Hepatic stellate cell (primary cell): ENCODE measurements around the gene ST7L.
A peak's percentile ranks its signal among the peaks of the same experiment; 100 is the strongest.

ENCODE experiments used
- DNase-seq: peaks from one replicate; pipeline ENCODE4 v3.0.0; 2011; ENCODE audit warnings: low spot score

The ST7L gene

DNA sequence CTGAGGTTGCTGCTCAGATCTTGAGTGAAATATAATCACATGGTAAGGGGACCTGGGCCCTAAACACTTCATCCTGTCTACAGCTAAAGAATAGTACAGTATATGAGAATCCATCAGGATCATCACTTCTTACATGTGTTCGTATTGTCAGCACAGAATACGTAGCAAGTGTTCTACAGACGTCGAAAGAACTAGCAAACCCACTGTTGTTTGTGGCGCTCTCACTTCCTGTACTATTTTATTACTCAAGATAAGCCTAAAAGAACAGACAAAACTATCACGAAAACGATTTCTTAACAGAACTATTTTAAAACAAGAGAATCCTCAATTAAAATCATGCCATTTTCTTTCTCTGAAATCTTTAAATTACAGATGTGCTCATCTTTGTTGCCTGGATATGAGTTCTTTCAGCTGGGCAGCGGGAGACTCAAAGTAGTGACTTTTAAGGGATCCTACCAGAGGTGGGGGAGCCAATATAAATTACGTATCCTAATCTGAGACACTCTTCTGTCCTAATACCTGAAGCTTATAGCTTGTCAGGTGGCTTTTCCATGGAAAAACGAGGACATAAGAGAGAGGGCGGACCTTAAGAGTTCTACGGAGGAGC, 724 bp downstream of the ST7L start:
- DNase-seq, result no peak

DNA sequence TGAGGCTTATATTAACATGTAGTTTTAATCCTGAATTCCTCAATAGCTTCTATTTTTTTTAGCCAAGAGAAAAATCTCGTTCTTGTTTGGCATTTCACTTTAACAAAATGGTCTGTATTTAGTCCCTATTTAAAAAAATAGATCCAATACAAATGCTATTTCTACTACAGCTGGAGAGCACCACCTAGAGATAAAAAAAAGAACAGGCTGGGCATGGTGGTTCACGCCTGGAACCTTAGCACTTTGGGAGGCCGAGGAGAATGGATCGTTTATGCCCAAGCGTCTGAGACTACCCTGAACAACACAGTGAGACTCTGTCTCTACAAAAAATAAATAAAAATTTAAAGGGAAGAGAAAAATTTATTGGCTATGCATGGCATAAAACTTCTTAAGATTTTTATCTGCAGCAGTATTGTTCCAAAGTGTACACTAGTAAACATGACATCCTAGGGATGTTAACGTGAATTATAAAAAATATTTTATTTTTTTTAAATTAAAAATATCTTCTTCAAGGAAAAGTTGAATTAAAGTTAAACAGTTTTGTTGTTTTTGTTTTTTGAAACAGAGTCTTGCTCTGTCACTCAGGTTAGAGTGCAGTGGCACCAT, 4.4 kb downstream of the ST7L start:
- no peak for DNase-seq

DNA sequence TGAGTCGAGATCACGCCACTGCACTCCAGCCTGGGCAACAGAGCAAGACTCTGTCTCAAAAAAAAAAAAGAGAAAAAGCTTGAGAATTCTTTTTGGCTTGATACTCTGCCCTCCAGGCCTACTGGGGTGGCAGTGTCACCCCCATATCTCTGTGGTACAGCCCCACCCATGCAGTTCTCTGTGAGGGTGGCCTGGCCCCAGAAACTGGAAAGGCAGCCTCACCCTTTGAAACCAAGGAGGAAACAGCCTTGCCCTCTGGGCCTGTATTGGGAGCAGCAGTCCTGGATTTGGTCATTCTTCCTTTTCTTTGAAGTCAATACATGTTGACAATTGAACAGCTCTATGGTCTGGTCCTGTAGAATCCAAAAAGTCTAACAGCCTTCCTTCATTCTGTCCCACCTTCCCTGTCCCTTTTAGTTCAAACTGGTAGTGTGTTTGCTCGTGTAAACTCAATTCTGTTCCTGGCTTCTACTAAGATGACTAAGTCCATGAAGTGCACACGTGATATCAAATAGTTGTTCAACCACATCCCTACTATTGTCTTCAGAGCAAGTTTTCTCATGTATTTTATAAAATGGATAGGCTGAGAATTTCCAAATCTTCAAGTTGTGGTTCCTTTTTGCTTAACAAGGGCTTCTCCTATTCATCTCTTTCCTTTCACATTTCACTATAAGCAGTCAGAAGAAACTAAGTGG, 13.2 kb downstream of the ST7L start:
- no peak for DNase-seq

DNA sequence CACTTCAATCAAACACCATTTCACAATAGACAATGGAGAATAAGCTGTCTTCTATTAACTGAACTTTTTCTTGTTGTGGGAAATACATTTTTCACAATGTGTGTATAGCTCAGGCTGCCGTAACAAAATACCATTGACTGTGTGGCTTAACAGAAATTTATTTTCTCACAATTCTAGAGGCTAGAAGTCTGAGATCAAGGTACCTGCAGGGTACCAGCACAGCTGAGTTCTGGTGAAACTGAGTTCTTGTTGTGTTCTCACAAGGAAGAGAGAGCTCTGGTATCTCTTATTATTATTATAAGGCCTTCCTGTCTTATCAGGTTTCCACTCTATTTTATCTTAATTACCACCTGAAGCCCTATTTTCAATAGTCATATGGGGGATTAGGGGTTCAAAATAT, 15.4 kb downstream of the ST7L start:
- no peak for DNase-seq

DNA sequence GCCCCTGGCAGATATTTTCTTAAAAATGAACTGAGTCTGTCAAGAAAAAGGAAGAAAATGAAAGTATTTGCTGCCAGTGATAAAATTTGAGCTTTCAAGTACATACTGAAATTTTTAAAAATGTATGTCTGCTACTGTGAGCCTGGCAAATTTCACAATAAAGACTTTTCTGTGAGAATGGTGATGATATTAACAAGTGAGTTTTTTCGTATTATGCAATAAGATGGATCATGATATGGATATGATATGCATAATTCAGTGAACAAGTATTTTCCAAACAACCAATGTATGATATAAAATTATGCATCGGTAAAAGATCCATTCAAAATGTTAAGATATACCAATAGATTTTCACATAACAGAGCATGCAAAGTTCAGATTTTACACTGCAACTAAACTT, 15.9 kb downstream of the ST7L start:
- DNase-seq, result no peak

DNA sequence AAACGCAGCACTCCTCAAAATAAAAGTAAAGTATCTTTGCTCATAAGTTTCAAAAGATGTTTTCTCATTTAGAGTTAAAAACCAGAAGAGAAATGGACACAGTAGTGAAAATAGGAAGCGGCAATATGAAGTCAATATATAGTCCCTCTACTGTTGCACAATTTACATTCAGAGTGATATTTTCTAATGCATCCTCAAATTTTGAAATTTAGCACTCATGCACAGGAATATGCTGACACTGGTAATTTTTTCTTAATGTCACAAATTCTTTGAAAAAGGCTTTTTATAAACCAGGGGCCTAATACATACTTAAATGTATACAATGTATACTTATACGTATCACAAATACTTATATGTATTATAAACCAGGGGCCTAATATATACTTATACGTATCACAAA, 19.5 kb downstream of the ST7L start:
- DNase-seq, result no peak

DNA sequence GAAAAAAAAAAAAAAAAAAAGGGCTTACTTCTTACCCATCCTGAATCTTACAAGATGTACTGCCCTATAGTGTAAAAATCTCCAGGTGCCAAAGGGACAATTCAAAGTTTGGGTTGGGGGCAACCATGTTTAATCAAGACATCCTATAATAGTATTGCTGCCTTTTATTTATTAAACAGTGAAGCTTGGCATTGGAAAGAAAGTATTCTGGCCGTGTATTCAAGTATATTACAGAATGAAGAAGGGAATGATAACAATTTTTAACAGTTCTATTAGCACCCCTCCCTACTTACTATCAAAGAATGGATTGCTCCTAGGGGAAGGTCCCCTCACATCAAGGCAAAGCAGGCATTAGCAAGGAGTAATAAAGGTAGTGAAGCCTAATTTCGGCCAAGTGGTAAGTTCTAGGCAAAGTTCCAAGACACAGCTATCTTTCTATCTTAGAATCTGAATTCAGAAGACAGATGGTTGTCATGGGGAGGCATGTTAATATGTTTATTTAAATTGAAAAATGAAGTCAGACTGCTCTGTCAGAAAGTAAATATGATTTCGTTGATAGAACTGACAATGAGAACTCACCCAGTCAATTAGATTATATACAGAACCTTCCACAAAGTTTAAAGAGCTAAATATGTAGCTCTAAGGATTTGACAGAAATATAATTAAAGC, 24.6 kb downstream of the ST7L start:
- no peak for DNase-seq

DNA sequence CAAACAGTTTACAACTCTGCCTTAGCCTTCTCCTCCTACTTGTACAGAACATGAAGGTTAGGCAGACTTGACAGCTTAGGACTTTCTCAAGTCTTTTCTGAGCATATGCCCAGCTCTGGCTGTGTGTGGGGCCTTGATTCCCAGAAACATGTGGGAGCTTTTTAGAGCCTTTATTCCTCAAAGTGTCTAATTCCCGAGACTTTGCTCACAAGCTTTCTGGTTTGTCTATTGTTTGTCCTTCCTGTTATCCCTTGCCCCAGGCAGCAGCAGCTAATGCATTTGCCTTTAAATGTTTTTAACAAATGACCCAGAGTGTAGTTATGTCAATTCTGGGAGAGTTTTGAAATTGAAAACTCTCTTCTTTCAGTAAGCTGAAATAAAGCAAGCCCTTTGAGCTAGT, 29.2 kb downstream of the ST7L start:
- DNase-seq, result no peak

DNA sequence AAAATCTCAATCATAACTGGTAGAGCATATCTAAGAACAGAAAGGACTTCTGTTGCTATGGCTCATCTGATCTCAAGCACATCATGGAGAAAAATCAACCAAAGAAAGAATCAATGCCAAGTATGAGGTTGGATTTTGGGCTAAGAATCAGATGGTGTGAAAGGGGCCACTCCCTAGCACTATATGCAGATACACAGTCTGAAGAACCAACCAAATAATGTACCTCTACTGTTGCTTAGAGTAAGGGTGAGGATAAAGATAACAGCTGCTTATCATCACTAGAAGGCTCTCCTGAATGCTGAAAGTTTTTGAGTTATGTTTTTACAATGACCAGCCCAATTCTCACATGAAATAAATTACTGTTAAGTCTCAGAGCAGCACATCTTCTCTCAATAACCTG, 35.6 kb downstream of the ST7L start:
- no peak for DNase-seq

DNA sequence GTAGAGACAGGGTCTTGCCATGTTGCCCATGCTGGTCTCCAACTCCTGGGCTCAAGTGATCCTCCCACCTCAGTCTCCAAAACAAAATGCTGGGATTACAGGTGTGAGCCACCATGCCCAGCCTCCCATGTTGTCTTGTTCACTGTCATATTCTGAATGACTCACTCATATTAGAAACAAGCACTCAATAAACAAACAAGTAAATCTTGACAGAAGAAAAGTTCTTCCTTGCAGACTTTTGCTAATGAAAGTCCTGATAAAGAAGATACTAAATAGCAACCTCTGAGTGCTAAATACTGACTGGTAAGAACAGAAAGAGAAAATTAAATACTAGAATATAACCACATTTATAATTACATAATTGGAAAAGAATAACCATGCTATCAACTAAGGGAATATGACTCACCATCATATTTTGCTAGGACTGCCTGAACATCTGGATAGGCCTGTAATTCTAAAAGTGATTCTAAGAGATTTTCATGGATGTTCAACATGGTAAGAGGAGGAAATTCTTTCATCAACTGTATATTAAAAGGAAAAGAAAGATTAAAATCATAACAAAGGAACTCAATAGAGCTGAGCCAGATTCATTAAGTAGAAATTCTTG, 37.3 kb downstream of the ST7L start:
- no peak for DNase-seq

DNA sequence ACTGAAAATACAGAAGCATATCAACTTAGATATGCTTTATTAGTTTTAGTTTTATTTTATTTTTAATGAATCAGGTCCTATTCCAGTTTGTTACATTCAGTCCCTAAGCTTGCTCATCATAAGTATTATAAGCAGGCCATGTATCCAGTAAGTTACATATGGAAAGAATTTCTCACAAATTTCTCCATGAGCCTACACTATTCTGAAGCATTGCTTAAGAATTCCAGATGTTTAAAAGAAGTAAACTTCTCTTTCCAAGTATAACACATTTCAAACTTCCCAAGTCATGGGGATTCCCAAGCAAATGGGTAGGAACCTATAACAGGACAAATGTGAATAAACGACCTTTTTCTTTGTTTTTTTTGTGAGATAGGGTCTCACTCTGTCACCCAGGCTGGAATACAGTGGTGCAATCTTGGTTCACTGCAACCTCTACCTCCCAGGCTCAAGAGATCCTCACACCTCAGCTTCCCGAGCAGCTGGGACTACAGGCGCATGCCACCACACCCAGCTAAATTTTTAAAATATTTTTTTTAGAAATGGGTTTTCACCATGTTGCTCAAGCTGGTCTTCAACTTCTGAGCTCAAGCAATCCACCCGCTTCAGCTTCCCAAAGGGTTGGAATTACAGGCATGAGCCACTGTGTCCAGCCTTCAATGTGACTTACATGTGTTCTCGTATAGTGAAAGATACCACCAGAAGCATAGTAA, 39.0 kb downstream of the ST7L start:
- no peak for DNase-seq

DNA sequence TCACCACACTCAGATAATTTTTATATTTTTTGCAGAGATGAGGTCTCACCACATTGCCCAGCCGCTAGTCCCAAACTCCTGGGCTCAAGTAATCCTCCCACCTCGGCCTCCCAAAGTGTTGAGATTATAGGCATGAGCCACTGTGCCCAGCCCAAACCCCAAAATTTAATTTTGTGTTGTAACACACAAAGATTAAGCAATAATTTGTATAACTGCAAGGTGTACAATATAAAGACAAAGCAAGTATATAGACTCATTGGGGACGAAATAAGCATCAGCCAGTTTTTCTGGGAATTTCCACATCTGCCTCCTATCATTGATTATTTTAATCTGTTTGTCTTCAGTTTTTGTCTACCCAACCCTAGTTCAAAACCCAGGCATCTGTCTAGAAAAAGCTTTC, 42.7 kb downstream of the ST7L start:
- no peak for DNase-seq

DNA sequence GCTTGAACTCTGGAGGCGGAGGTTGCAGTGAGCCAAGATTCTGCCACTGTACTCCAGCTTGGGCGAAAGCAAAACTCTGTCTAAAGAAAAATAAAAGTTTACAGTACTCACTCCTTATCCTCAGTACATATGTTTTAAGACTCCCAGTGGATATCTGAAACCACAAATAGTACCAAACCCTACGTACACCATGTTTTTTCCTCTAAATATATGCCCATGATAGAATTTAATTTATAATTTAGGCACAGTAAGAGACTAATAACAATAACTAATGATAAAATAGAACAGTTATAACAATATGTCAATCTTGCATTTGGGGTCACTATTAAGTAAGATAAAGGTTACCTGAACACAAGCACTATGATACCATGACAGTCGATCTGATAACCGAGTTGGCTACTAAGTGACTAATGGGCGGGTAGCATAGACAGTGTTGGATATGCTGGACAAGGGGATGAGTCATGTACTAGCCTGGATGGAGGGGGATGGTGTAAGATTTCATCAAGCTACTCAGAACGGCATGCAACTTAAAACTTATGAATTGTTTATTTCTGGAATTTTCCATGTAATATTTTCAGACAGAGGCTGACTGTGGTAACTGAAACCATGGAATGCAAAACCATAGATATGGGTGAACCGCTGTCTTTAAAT, 43.7 kb downstream of the ST7L start:
- peak; percentile 69 for DNase-seq

DNA sequence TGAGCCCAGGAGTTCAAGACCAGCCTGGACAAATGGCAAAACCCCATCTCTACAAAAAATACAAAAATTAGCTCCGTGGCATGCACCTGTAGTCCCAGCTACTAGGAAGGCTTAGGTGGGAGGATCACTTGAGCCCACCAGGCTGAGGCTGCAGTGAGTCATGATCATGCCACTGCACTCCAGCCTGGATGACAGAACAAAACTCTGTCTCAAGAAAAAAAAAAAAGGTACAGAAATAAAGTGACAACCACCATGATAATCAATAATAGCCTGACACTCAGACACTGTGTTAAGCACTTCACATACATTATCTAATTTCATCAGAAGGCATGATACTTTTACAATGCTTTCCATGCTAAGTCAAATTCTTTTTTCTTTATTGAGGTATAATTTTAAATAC, 53.1 kb downstream of the ST7L start:
- no peak for DNase-seq

DNA sequence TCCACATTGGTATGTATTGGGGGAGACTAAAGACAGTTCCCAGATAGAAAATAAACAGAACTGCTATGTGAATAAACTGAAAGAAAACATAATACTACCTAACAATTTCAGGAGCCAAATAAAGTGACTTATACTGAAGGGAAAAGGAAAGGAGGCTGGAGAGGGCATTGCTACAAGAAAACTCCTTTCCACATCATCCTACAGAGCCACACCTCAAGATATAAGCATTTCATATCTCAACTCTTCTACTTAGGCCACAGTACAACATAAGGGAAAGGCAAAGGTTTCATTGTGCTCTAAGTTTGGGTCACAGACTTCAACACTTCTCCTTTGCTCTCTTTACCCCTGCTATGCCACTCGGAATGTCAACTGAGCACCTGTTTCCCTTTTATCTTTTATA, 54.9 kb downstream of the ST7L start:
- DNase-seq, result no peak

DNA sequence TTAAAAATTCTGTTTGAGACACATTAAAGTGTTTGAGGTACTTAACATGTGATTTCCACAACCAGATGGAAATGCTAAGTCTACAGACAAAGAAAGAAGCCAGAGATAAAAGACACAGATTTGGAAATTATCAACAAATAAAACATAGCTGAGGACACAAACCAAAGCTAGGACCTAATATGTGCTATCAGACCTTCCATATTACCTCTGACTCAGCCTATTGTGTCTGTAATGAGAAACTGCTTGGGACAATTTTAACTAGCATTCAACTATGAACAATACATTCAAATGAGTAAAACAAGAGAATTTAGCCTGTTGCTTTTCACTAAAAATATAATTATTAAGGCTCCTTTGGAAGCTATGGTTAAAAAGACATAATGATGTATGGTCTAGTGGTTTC, 55.6 kb downstream of the ST7L start:
- no peak for DNase-seq

DNA sequence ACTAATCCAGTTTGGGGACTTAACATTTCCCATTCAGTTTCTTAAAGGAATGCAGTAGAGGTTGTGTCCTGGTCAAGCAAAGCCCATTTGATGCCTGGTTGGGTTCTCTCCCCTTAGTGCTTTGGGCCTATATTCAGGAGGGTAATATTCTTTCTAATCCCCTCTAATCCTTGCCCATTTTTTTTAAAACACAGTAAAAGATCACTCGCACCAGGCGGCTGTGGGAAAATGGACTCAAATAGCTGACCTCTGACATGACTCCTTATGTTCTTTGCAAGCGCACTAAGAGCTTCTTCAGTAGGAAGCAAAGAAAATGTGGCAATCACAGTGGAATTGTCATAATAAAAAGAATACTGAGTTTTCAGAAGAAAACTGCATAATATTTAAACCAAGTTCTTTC, 60.3 kb downstream of the ST7L start:
- DNase-seq, result no peak

DNA sequence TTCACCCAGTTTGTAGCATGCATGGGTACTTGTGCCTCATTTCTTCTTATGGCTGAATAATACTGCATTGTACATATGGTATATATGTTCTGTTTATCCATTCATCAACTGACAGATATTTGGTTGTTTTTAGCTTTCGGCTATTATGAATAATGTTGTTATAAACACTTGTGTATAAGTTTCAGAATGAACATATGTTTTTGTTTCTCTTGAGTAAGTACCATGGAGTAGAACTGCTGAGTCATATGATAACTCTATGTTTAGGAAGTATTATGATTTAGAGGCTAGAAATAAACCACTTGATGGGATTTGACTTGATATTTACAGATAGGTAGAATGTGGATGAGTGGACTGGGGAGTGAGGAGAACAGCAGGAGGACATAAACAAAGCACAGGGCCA, 61.6 kb downstream of the ST7L start:
- no peak for DNase-seq

DNA sequence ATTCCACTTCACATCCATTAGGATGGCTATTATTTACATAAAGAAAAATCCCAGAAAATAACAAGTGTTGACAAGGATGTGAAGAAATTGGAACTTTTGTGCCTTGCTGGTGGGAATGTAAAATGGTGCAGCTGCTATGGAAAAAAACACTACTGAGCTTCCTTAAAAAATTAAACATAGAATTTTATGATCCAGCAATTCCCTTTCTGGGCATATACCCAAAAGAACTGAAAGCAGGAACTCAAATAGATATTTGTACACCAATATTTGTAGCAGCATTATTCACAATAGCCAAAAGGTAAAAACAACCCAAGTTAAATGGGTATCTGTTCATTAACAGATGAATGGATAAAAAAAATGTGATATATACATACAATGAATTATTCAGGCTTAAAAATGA, 64.5 kb downstream of the ST7L start:
- DNase-seq, result no peak

DNA sequence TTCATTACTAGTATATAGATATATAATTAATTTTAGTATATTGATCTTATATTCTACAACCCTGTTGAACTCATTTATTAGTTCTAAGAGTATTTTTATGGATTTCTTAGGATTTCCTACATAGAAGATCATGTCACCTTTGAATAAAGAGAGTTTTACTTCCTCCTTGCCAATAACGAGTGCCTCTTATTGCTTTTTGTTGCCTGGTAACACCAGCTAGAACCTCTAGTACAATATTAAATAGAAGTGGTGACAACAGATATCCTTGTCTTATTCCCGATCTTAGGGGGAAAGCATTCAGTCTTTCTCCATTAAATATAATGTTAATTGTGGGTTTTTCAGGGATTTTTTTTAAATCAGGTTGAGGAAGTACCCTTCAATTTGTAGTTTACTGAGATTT, 69.4 kb downstream of the ST7L start:
- DNase-seq, result no peak

DNA sequence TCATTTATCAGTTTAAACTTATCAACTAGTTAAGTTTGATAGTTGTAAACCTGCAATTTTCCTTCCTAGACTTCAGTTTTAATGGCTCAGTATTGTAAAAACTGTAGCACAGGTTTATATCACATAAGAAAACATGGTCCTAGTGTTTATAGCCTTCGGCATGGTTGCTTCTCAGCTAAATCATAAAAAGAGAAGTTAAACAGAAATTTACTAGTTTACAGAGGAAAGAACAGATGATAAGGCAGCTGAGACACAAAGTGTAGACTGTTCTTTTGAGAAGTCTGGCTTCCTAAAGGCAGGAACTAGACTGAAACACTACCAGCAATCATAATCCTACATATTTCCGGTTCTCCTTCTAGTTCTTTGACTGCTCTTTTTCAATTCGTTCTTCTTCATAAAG, 70.4 kb downstream of the ST7L start:
- DNase-seq, result no peak

DNA sequence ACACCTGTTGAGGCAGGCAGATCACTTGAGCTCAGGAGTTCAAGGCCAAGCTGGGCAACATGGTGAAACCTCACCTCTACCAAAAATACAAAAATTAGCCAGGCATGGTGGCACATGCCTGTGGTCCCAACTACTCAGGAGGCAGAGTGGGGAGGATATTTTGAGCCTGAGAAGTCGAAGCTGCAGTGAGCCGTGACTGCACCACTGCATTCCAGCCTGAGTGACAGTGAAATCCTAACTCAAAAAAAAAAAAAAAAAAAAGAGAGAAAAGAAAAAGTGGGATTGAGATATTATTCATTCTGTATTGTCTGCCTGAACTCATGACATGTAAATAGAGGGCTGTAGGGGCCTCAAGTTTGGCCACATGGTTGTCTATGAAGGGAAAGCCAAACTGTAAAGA, 72.9 kb downstream of the ST7L start:
- DNase-seq, result no peak
